Fibroblast of villous mesenchyme (primary cell): Measurements from ENCODE around the gene EFNA1. TPM values are rescaled to one million over a fixed set of nuclear protein-coding genes. Genes with fewer than 3 reads are reported as not detected.
"Not testable (repeated sequence)": the region's sequence is repeated elsewhere in the genome, so short reads cannot be mapped to it uniquely, and the experiment has no call there.

ENCODE experiments used
- DNase-seq: peaks from one replicate; pipeline ENCODE4 v3.0.0-alpha.2; 2010; ENCODE audit warnings: low read depth
- H3K4me3 ChIP-seq: 2 replicates; pipeline ENCODE4 v1.5.1; 2011; ENCODE audit warnings: low read depth, mild to moderate bottlenecking, low read length
- CTCF ChIP-seq: IDR thresholded peaks from 2 replicates; pipeline ENCODE4 v1.5.1; 2012; ENCODE audit warnings: low read depth, mild to moderate bottlenecking, low read length; ENCODE audit not compliant: insufficient read depth
- total RNA-seq: library from RNA; depleted of rRNA; stranded (reverse); fragments of >200 nt; gene quantifications from 2 replicates; pipeline ENCODE4 v1.2.3, GENCODE V29; 2012

The EFNA1 gene
- total RNA-seq, 1 donor, result not detected

GRCh38 chr1:155158991-155159390, 31.3 kb downstream of the EFNA1 start:
- no peak for DNase-seq
- H3K4me3 ChIP-seq, result no peak overlapping the region
- no peak for TF ChIP-seq CTCF

GRCh38 chr1:155160128-155160527, 32.5 kb downstream of the EFNA1 start:
- no peak for TF ChIP-seq CTCF
- no peak for DNase-seq
- no peak overlapping the region for H3K4me3 ChIP-seq

- H3K4me3 ChIP-seq, DNase-seq: not testable (repeated sequence)
Measured at GRCh38 chr1:155162631-155163030, 35.0 kb downstream of the EFNA1 start.

- not testable (repeated sequence) for DNase-seq, H3K4me3 ChIP-seq
Measured at GRCh38 chr1:155163785-155164184, 36.1 kb downstream of the EFNA1 start.

GRCh38 chr1:155164625-155165024, 36.9 kb downstream of the EFNA1 start:
- DNase-seq, H3K4me3 ChIP-seq: not testable (repeated sequence)

- no peak overlapping the region for H3K4me3 ChIP-seq
- DNase-seq, result no peak
- no peak for TF ChIP-seq CTCF
Measured at GRCh38 chr1:155166051-155166470, 38.4 kb downstream of the EFNA1 start.

GRCh38 chr1:155166471-155167165, 38.9 kb downstream of the EFNA1 start:
- no peak overlapping the region for H3K4me3 ChIP-seq
- peak; percentile 39 for DNase-seq
- no peak for TF ChIP-seq CTCF

- peak; percentile 86 for DNase-seq
- TF ChIP-seq CTCF, result peak; percentile 90
- H3K4me3 ChIP-seq, result no peak overlapping the region
Measured at GRCh38 chr1:155167166-155168104, 39.8 kb downstream of the EFNA1 start.

GRCh38 chr1:155168105-155168445, 40.4 kb downstream of the EFNA1 start:
- DNase-seq, H3K4me3 ChIP-seq: not testable (repeated sequence)
